GM18951 (cell line): ENCODE results near the gene ALDH3B1.
"Not testable (repeated sequence)": the region's sequence is repeated elsewhere in the genome, so short reads cannot be mapped to it uniquely, and the experiment has no call there.

Source experiments
- POLR2A ChIP-seq: IDR thresholded peaks from 4 replicates; pipeline ENCODE4 v1.6.1; 2011; ENCODE audit warnings: mild to moderate bottlenecking; ENCODE audit not compliant: insufficient read length, insufficient read depth; ENCODE audit errors: extremely low read depth
- in situ Hi-C: fragments of 300-500 bp; cut with MboI; formaldehyde crosslinking; loops from one replicate; pipeline ENCODE4 v1.12.0; 2022; ENCODE audit warnings: low sequenced_read_pairs, mixed read lengths, inconsistent platforms; ENCODE audit not compliant: unreplicated experiment

The ALDH3B1 gene

GRCh38 chr11:68010090-68011041, at the start of gene ALDH3B1:
ALDH3B1 (plus strand) TSS chr11:68010327; CDS start chr11:68015298, 4,971 bp downstream.
- in situ Hi-C loops = no loop called here
- TF ChIP-seq POLR2A = no peak

- in situ Hi-C loops = not testable (repeated sequence)
These were observed 46.9 kb upstream of the ALDH3B1 start for GRCh38 chr11:67963217-67963616.

GRCh38 chr11:67963879-67964278, 46.2 kb upstream of the ALDH3B1 start:
- in situ Hi-C loops = not testable (repeated sequence)

GRCh38 chr11:67964746-67965145, 45.4 kb upstream of the ALDH3B1 start:
- in situ Hi-C loops = not testable (repeated sequence)

GRCh38 chr11:67965830-67966348, 44.2 kb upstream of the ALDH3B1 start:
- in situ Hi-C loops = not testable (repeated sequence)

- in situ Hi-C loops = not testable (repeated sequence)
These were observed 35.4 kb upstream of the ALDH3B1 start for GRCh38 chr11:67974746-67975145.

GRCh38 chr11:67978766-67979418, 31.2 kb upstream of the ALDH3B1 start:
- in situ Hi-C loops = not testable (repeated sequence)

GRCh38 chr11:67981226-67981625, 28.9 kb upstream of the ALDH3B1 start:
- in situ Hi-C loops = not testable (repeated sequence)

- in situ Hi-C loops = not testable (repeated sequence)
These were observed 27.8 kb upstream of the ALDH3B1 start for GRCh38 chr11:67982255-67982857.

- TF ChIP-seq POLR2A = no peak
- in situ Hi-C loops = no loop called here
These were observed 26.2 kb upstream of the ALDH3B1 start for GRCh38 chr11:67983951-67984350.

GRCh38 chr11:67985302-67985701, 24.8 kb upstream of the ALDH3B1 start:
- in situ Hi-C loops = not testable (repeated sequence)

GRCh38 chr11:67990546-67991346, 19.4 kb upstream of the ALDH3B1 start:
- in situ Hi-C loops = not testable (repeated sequence)

GRCh38 chr11:67991347-67992121, 18.6 kb upstream of the ALDH3B1 start:
- in situ Hi-C loops = not testable (repeated sequence)

- in situ Hi-C loops = not testable (repeated sequence)
These were observed 16.3 kb upstream of the ALDH3B1 start for GRCh38 chr11:67993821-67994220.

- in situ Hi-C loops = not testable (repeated sequence)
These were observed 15.7 kb upstream of the ALDH3B1 start for GRCh38 chr11:67994387-67994786.

GRCh38 chr11:67995129-67995528, 15.0 kb upstream of the ALDH3B1 start:
- in situ Hi-C loops = not testable (repeated sequence)

GRCh38 chr11:67995579-67995978, 14.5 kb upstream of the ALDH3B1 start:
- in situ Hi-C loops = not testable (repeated sequence)
